Common myeloid progenitor, CD34-positive (primary cell): Measurements from ENCODE around the gene TAS2R46.

ENCODE experiments used
- CTCF ChIA-PET: fragments of 350-600 bp; sonication (Branson Sonifier 250); formaldehyde crosslinking; loops from one replicate; lab custom pipeline; 2021; ENCODE audit warnings: antibody characterized with exemption; lab: Charles Lee
- POLR2A ChIA-PET: fragments of 350-600 bp; sonication (Branson Sonifier 250); formaldehyde crosslinking; loops from one replicate; lab custom pipeline; 2021; ENCODE audit warnings: antibody characterized with exemption; lab: Charles Lee
- DNase-seq, 3 donors: peaks; one replicate each; pipeline versions ENCODE4 v3.0.0 to v3.0.0-alpha.2; 2013
- H3K27ac ChIP-seq, 2 experiments: 1 replicate in 1 of 2; 2 replicates in 1 of 2; pipeline ENCODE4 v1.7.0; 2013; ENCODE audit warnings: inconsistent platforms in 2 of 2, low read length in 2 of 2, mild to moderate bottlenecking in 2 of 2, low read depth in 1 of 2, moderate library complexity in 1 of 2; ENCODE audit not compliant: severe bottlenecking in 2 of 2, insufficient read depth in 1 of 2, poor library complexity in 1 of 2
- H3K27me3 ChIP-seq, 5 experiments: replicated peaks in 2 of 5; 1 replicate in 3 of 5; 2 replicates in 2 of 5; pipeline versions ENCODE4 v1.6.1 to v1.7.0; 2013; ENCODE audit warnings: low read length in 4 of 5, mild to moderate bottlenecking in 2 of 5, moderate library complexity in 2 of 5, inconsistent platforms in 1 of 5; ENCODE audit not compliant: insufficient read depth in 5 of 5, control insufficient read depth in 4 of 5
- H3K36me3 ChIP-seq, 4 experiments: 1 replicate in 2 of 4; 2 replicates in 2 of 4; pipeline versions ENCODE4 v1.6.1 to v1.7.0; 2013; ENCODE audit warnings: low read length in 3 of 4, control low read depth in 1 of 4, mild to moderate bottlenecking in 1 of 4; ENCODE audit not compliant: control insufficient read depth in 4 of 4, insufficient read depth in 4 of 4
- H3K4me1 ChIP-seq, 4 experiments: 1 replicate in 3 of 4; 2 replicates in 1 of 4; pipeline versions ENCODE4 v1.6.1 to v1.7.1; 2013; ENCODE audit warnings: low read length in 3 of 4, mild to moderate bottlenecking in 3 of 4, control low read depth in 1 of 4, inconsistent platforms in 1 of 4, moderate library complexity in 1 of 4; ENCODE audit not compliant: control insufficient read depth in 4 of 4, insufficient read depth in 4 of 4; ENCODE audit errors: control extremely low read depth in 1 of 4
- H3K4me3 ChIP-seq, 7 experiments: 1 replicate in 4 of 7; 2 replicates in 3 of 7; pipeline versions ENCODE4 v1.5.1 to v1.7.0; 2013; ENCODE audit warnings: mild to moderate bottlenecking in 7 of 7, low read length in 6 of 7, moderate library complexity in 6 of 7, inconsistent platforms in 2 of 7, low read depth in 2 of 7, control low read depth in 1 of 7; ENCODE audit not compliant: insufficient read depth in 4 of 7, control insufficient read depth in 1 of 7; ENCODE audit errors: extremely low read depth in 1 of 7
- H3K9me3 ChIP-seq, 5 experiments: 1 replicate in 4 of 5; 2 replicates in 1 of 5; pipeline versions ENCODE4 v1.6.1 to v1.7.1; 2013; ENCODE audit warnings: low read length in 4 of 5, mild to moderate bottlenecking in 2 of 5, inconsistent platforms in 1 of 5, low read depth in 1 of 5, moderate library complexity in 1 of 5; ENCODE audit not compliant: control insufficient read depth in 4 of 5, insufficient read depth in 2 of 5; ENCODE audit errors: control extremely low read depth in 1 of 5
- WGBS: methylation state at CpG from one replicate; pipeline ENCODE4 v1.1.5; 2013; ENCODE audit not compliant: insufficient coverage; 5-methylcytosine and 5-hydroxymethylcytosine counted together

TAS2R46 gene

GRCh38 chr12:11022520-11022919 lies 39.6 kb downstream of the TAS2R46 start, which contains the start of gene TAS2R19:
TAS2R19 (minus strand) TSS chr12:11022620; CDS start chr12:11022571, 49 bp downstream.
- peaks cover 0 to 12% (median 0%) of the 10 kb centered on the region in 5 experiments for H3K9me3 ChIP-seq
- H3K4me1 ChIP-seq, result no peaks in the 10 kb centered on the region
- no peaks in the 10 kb centered on the region for H3K27me3 ChIP-seq
- H3K4me3 ChIP-seq, result no peak within 1 kb of the TSS
- ChIA-PET POLR2A (no interaction called here), CTCF (no interaction called here)
- WGBS, result 100% methylated on average over 1 of the region's 1 CpG
- H3K36me3 ChIP-seq, result peaks cover 5 to 19% (median 10%) of the 10 kb centered on the region in 4 experiments
- DNase-seq, result no peak
- no peak within 1 kb of the TSS for H3K27ac ChIP-seq

- peaks cover 0 to 4% (median under 1%) of the 10 kb centered on the region in 4 experiments for H3K4me1 ChIP-seq
- no peak for DNase-seq
- no peak overlapping the region for H3K4me3 ChIP-seq
- no CpG with 5 or more reads among the region's 1 CpG for WGBS
- no peaks in the 10 kb centered on the region for H3K9me3 ChIP-seq
- ChIA-PET POLR2A (no interaction called here), CTCF (no interaction called here)
- H3K27ac ChIP-seq, result no peak overlapping the region
- H3K27me3 ChIP-seq, result no peaks in the 10 kb centered on the region
- H3K36me3 ChIP-seq, result peaks cover 0 to 17% (median 4%) of the 10 kb centered on the region in 4 experiments
Measured at GRCh38 chr12:11016937-11017336, 45.2 kb downstream of the TAS2R46 start.

GRCh38 chr12:11015775-11016430 lies 46.2 kb downstream of the TAS2R46 start:
- WGBS, result 100% methylated on average over 3 of the region's 4 CpGs
- no peak overlapping the region for H3K27ac ChIP-seq
- ChIA-PET CTCF (no interaction called here), POLR2A (no interaction called here)
- no peak for DNase-seq
- H3K4me3 ChIP-seq, result no peak overlapping the region
- H3K9me3 ChIP-seq, result no peaks in the 10 kb centered on the region
- no peaks in the 10 kb centered on the region for H3K27me3 ChIP-seq
- H3K4me1 ChIP-seq, result peaks cover 0 to 4% (median under 1%) of the 10 kb centered on the region in 4 experiments
- peaks cover 0 to 14% (median 3%) of the 10 kb centered on the region in 4 experiments for H3K36me3 ChIP-seq

GRCh38 chr12:11014234-11014633 lies 47.9 kb downstream of the TAS2R46 start:
- peaks cover 0 to 14% (median 3%) of the 10 kb centered on the region in 4 experiments for H3K36me3 ChIP-seq
- no peak for DNase-seq
- POLR2A ChIA-PET, result no interaction called here
- H3K27ac ChIP-seq, result no peak overlapping the region
- CTCF ChIA-PET, result no interaction called here
- H3K9me3 ChIP-seq, result no peaks in the 10 kb centered on the region
- no peak overlapping the region for H3K4me3 ChIP-seq
- no peaks in the 10 kb centered on the region for H3K27me3 ChIP-seq
- H3K4me1 ChIP-seq, result peaks cover 0 to 4% (median under 1%) of the 10 kb centered on the region in 4 experiments
